Daoy (cell line): ENCODE results near the gene C20orf204. TPM values are rescaled to one million over a fixed set of nuclear protein-coding genes. Genes with fewer than 3 reads are reported as not detected.
A peak's percentile ranks its signal among the peaks of the same experiment; 100 is the strongest.
"Not testable (repeated sequence)": the region's sequence is repeated elsewhere in the genome, so short reads cannot be mapped to it uniquely, and the experiment has no call there.

Source experiments
- DNase-seq: peaks from one replicate; pipeline ENCODE4 v3.0.0-alpha.2; 2015; ENCODE audit warnings: low read depth
- total RNA-seq: library from RNA; depleted of rRNA; stranded (reverse); fragments of >200 nt; shearing (Covaris generic); gene quantifications from 2 replicates; pipeline ENCODE4 v1.2.3, GENCODE V29; 2014; rRNA removed

Gene C20orf204, protein sequence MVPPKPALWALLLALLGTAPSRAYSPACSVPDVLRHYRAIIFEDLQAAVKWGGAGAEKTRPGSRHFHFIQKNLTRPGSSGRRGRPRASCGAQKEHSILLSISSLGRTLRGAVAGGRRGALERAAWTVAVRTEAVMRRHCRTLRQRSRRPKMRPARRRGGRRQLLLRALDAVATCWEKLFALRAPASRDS
- total RNA-seq = 1.1 and 1.8 TPM in 2 replicates

GRCh38 chr20:64035933-64036345 is at the start of gene C20orf204:
TSS of gene C20orf204 (plus strand) at chr20:64036182. CDS start at chr20:64036324, 142 bp downstream.
- DNase-seq = no peak

- DNase-seq = no peak
Observed at GRCh38 chr20:64000906-64001305, 35.1 kb upstream of the C20orf204 start.

DNA sequence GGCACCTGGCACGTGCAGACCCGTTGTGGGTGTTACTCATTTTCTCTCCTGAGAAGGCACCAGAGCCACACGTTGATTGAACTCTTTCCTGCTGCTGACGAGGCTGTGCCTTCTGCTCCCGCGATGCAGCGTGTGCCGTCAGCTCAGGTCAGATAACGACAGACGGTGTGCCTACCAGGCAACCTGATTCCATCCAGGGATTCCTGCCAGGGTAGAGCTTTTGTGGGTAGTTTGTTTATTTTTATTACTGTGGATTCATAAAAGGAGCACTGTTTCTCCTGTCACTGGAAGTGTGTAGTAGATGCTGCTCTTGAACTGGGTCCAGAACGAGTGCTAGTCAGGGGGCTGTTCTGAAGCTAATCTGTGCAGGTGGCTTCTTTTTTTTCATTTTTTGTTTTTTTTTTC is 34.4 kb upstream of the C20orf204 start:
- DNase-seq = peak; percentile 75

GRCh38 chr20:64003960-64004725 is 31.8 kb upstream of the C20orf204 start:
- no peak for DNase-seq

DNA sequence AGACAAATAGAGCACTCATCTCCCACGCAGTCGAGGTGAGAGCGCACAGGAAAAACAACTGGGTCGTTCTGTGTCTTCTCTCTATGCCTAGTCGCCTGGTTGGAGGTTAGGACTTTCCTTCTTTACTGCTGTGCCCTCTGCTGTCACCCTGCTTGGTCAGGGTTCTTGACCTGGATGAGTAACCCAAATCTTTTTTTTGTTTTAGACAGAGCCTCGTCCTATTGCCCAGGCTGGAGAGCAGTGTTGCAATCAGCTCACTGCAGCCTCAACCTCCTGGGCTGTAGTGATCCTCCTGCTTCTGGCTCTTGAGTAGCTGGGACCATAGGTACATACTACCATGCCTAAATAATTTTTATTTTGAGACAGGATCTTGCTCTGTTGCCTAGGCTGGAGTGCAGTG is 30.6 kb upstream of the C20orf204 start:
- no peak for DNase-seq

DNA sequence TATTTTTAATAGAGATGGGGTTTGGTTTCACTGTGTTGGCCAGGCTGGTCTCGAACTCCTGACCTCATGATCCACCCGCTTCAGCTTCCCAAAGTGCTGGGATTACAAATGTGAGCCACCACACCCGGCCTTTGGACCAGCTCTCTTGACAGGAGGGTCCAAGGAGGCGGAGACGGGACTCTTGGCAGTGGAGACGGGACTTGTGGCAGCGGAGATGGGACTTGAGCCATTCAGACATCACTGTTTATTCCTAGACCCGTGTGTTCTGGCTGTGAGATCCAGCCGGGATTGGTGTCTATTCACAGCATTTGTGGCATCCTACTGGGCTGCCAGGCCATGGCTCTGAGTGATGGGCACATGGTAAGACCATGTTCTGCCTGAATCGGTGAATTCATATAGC is 29.5 kb upstream of the C20orf204 start:
- no peak for DNase-seq

DNA sequence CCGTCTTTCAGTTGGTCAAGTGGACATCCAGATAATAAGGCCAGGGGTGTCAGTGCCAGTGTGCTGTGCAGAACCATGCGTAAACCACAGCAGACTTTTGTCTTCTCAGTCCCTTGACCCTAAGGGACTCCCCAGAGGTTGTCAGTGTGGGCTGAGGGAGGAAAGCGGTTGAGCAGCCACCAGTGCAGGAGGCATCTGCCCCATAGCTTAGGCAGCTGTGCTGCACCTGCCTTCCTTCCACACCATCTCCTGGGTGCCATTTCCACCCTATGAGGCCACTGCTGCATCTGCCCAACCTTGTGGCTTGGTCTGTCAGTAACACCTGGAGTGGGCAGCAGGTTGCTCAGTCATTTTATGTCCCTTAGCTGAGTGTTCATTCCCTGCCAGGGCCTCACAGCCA is 29.1 kb upstream of the C20orf204 start:
- DNase-seq = no peak

GRCh38 chr20:64009811-64010387 is 26.1 kb upstream of the C20orf204 start:
- no peak for DNase-seq

- DNase-seq = no peak
Observed at GRCh38 chr20:64010711-64011237, 25.2 kb upstream of the C20orf204 start.

GRCh38 chr20:64011366-64011779 is 24.6 kb upstream of the C20orf204 start:
- no peak for DNase-seq

- DNase-seq = not testable (repeated sequence)
Observed at GRCh38 chr20:64012385-64013154, 23.4 kb upstream of the C20orf204 start.

DNA sequence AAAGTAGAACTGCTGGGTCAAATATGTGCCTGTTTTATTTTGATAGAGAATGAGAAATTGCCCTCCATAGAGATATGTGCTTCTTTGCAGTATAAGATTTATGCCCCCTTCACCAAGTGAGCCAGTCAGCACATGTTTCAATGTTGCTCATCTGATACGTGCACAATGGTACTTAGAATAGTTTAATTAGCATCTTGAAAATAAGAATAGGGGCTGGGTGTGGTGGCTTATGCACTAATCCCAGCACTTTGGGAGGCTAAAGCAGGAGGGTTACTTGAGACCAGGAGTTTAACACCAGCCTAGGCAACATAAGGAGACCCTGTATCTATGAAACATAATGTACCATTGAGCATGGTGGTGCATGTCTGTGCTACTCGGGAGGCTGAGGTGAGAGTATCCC is 20.3 kb upstream of the C20orf204 start:
- DNase-seq = no peak

- DNase-seq = no peak
Observed at GRCh38 chr20:64021124-64021975, 14.6 kb upstream of the C20orf204 start.

- no peak for DNase-seq
Observed at GRCh38 chr20:64022671-64023360, 13.2 kb upstream of the C20orf204 start.

DNA sequence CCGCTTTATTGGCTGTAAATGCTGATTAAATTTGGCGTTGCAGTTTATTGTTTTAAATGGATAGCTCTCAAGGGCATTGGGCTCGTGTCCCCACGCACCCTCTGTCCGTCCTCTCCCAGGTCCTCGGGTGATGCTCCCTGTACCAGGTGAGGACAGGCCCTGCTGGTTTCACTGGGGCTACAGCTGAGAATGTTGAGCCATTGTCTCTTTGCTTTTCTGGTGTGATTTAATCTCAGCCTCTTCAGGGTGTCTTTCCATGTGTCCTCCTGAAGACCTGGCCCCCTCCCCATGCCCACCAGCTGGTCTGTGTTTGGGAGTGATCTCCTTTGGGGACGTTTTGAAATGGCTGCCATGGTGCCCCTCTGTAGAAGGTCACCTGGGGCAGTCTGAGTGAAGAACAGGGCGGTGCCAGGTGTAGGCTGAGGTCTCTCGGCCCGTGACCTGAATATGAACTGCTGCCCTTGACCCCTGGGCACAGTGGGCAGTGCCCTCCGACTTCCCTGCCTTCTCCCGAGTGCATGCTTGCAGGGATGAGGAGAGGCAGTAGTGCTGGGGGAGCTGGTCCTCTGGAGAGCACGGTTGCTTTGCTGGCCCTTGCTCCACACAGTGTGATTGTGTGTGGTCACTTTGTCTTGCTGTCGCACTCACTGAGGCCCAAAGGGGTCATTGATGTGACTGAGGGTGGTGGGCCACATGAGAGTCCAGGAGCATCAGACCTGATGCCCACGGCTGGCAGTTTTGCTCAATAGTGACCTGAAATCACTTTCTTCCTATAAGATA is 12.4 kb upstream of the C20orf204 start:
- no peak for DNase-seq

GRCh38 chr20:64024141-64024990 is 11.6 kb upstream of the C20orf204 start:
- DNase-seq = no peak

GRCh38 chr20:64025101-64025825 is 10.7 kb upstream of the C20orf204 start:
- no peak for DNase-seq
